ENCODE measurements around the gene C16orf74. TPM values are rescaled to one million over a fixed set of nuclear protein-coding genes. Genes with fewer than 3 reads are reported as not detected.

Gene C16orf74
- total and polyA plus RNA-seq, 4 donors = 2.6 to 7.9 (median 3.4) TPM

DNA sequence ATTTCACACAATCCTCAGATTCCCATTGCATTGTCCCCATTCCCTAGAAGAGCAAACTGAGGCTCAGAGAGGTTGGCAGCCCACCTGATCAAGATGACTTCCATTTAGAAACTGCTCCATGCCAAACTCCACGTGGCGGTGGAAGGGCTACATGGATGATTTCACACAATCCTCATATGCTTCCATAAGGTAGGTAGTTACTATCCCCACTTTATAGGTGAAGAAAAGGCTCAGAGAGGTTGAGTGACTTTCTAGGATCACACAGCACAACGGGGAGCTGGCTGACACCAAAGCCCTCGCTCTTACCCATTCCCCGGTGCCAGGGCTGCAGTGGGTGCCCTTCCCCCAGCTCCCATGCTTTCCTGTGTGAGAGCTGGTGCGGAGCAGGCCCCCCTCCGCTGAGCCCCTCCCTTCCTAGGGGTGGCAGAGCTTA, 52.4 kb downstream of the C16orf74 start:
- no peak for ATAC-seq (ENCODE audit: insufficient read depth, low FRiP score)
- 89 to 93% methylated on average over 7 of the region's 7 CpGs for WGBS, 2 donors
- TF ChIP-seq, protein P1, sequence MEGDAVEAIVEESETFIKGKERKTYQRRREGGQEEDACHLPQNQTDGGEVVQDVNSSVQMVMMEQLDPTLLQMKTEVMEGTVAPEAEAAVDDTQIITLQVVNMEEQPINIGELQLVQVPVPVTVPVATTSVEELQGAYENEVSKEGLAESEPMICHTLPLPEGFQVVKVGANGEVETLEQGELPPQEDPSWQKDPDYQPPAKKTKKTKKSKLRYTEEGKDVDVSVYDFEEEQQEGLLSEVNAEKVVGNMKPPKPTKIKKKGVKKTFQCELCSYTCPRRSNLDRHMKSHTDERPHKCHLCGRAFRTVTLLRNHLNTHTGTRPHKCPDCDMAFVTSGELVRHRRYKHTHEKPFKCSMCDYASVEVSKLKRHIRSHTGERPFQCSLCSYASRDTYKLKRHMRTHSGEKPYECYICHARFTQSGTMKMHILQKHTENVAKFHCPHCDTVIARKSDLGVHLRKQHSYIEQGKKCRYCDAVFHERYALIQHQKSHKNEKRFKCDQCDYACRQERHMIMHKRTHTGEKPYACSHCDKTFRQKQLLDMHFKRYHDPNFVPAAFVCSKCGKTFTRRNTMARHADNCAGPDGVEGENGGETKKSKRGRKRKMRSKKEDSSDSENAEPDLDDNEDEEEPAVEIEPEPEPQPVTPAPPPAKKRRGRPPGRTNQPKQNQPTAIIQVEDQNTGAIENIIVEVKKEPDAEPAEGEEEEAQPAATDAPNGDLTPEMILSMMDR (IDR thresholded peaks at IDR 0.05; ENCODE audit: control extremely low read depth, extremely low read depth) = no peak

DNA sequence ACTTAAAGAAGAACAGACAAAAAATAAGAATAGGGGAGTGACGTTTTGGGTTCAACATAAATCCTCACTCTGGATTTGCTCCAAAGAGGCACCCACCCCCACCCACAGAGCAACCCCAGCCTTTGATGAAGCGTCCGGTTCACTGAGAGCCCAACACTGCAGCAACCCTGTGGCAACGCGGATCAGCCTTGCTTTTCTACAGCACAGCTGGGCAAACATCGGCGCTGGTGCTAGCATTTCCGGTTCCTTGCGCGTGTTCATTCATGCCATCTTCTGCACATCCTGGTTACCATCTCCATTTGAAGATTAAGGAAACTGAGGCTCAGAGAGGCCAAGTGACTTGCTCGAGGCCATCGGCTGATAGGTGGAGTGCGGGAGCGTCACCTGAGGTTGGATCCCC, 53.5 kb downstream of the C16orf74 start:
- no peak for ATAC-seq (ENCODE audit: insufficient read depth, low FRiP score)

More for the DNA sequence above, 52.4 kb downstream of the C16orf74 start:
- H3K4me1 ChIP-seq (ENCODE audit: control insufficient read depth in 5 of 5, insufficient read depth in 5 of 5, low read length in 5 of 5) = peaks cover 0 to 8% (median 0%) of the 10 kb centered on the region in 5 donors
- H3K36me3 ChIP-seq (ENCODE audit: control insufficient read depth in 4 of 4, insufficient read depth in 4 of 4, low read length in 4 of 4) = no peaks in the 10 kb centered on the region
- no peak overlapping the region for H3K9ac ChIP-seq (ENCODE audit: insufficient read depth in 1 of 2, low read length in 2 of 2)
- DNase-seq = no peak
- H3K4me3 ChIP-seq = no peak overlapping the region
- no peak overlapping the region for H3K27ac ChIP-seq (ENCODE audit: low read depth in 1 of 2, low read length in 1 of 2)
- peaks cover 0 to 7% (median under 1%) of the 10 kb centered on the region in 4 donors for H3K9me3 ChIP-seq (ENCODE audit: control insufficient read depth in 4 of 4, insufficient read depth in 3 of 4, low read length in 3 of 4)
- H3K27me3 ChIP-seq (ENCODE audit: control insufficient read depth in 3 of 3, insufficient read depth in 3 of 3, low read length in 2 of 3) = peaks cover 0 to 3% (median 0%) of the 10 kb centered on the region in 3 donors

DNA sequence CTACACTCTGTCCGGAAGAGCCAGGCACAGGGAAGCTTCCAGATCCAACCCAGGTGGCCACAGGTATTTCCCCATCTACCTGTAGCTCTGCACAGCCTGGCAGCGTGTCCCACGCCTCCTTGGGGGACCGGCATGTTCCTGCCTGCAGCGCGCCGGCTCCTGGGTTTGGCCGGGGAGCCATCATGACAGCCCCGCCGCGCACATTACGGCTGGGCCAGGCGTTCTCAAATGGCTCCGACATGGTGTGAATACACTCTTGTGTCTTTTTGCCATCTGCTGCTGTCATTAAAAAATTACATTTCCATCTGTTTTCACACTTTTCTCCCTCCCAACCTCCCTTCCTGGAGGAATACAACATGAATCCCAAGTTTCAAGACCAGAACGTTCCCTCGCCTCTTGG, 54.1 kb downstream of the C16orf74 start:
- DNase-seq (peak in 1 of 3 donors; percentile 32), ATAC-seq (ENCODE audit: insufficient read depth, low FRiP score) (no peak)
- H3K4me3 ChIP-seq = no peak overlapping the region
- peaks cover 0 to 4% (median 0%) of the 10 kb centered on the region in 4 donors for H3K9me3 ChIP-seq (ENCODE audit: control insufficient read depth in 4 of 4, insufficient read depth in 3 of 4, low read length in 3 of 4)
- H3K36me3 ChIP-seq (ENCODE audit: control insufficient read depth in 4 of 4, insufficient read depth in 4 of 4, low read length in 4 of 4) = no peaks in the 10 kb centered on the region
- peaks cover 0 to 3% (median 0%) of the 10 kb centered on the region in 3 donors for H3K27me3 ChIP-seq (ENCODE audit: control insufficient read depth in 3 of 3, insufficient read depth in 3 of 3, low read length in 2 of 3)
- H3K27ac ChIP-seq (ENCODE audit: low read depth in 1 of 2, low read length in 1 of 2) = no peak overlapping the region
- no peak overlapping the region for H3K9ac ChIP-seq (ENCODE audit: insufficient read depth in 1 of 2, low read length in 2 of 2)
- peaks cover 0 to 8% (median 0%) of the 10 kb centered on the region in 5 donors for H3K4me1 ChIP-seq (ENCODE audit: control insufficient read depth in 5 of 5, insufficient read depth in 5 of 5, low read length in 5 of 5)
- WGBS, 2 donors = 76 to 84% methylated on average over 16 of the region's 16 CpGs
- TF ChIP-seq, protein P1 (IDR thresholded peaks at IDR 0.05; ENCODE audit: control extremely low read depth, extremely low read depth) = no peak

More for the DNA sequence above, 53.5 kb downstream of the C16orf74 start:
- no peak overlapping the region for H3K4me3 ChIP-seq
- H3K36me3 ChIP-seq (ENCODE audit: control insufficient read depth in 4 of 4, insufficient read depth in 4 of 4, low read length in 4 of 4) = no peaks in the 10 kb centered on the region
- DNase-seq = no peak
- H3K9ac ChIP-seq (ENCODE audit: insufficient read depth in 1 of 2, low read length in 2 of 2) = no peak overlapping the region
- H3K27ac ChIP-seq (ENCODE audit: low read depth in 1 of 2, low read length in 1 of 2) = no peak overlapping the region
- TF ChIP-seq, protein P1 (IDR thresholded peaks at IDR 0.05; ENCODE audit: control extremely low read depth, extremely low read depth) = no peak
- peaks cover 0 to 3% (median 0%) of the 10 kb centered on the region in 3 donors for H3K27me3 ChIP-seq (ENCODE audit: control insufficient read depth in 3 of 3, insufficient read depth in 3 of 3, low read length in 2 of 3)
- peaks cover 0 to 8% (median 0%) of the 10 kb centered on the region in 5 donors for H3K4me1 ChIP-seq (ENCODE audit: control insufficient read depth in 5 of 5, insufficient read depth in 5 of 5, low read length in 5 of 5)
- peaks cover 0 to 7% (median 0%) of the 10 kb centered on the region in 4 donors for H3K9me3 ChIP-seq (ENCODE audit: control insufficient read depth in 4 of 4, insufficient read depth in 3 of 4, low read length in 3 of 4)
- whole genome bisulfite sequencing, 2 donors = 68 to 81% methylated on average over 14 of the region's 14 CpGs

Data from lung (tissue), 12 donors.